Skeletal muscle cell (primary cell): ENCODE results near the gene ACSBG1.
A peak's percentile ranks its signal among the peaks of the same experiment; 100 is the strongest.

ENCODE experiments used
- DNase-seq: peaks from one replicate; pipeline ENCODE4 v3.0.0-alpha.2; 2010; ENCODE audit warnings: low read depth
- H3K4me3 ChIP-seq: 2 replicates; pipeline ENCODE4 v1.5.1; 2011; ENCODE audit warnings: low read depth, mild to moderate bottlenecking, control low read depth, low read length, moderate library complexity

ACSBG1 gene

DNA sequence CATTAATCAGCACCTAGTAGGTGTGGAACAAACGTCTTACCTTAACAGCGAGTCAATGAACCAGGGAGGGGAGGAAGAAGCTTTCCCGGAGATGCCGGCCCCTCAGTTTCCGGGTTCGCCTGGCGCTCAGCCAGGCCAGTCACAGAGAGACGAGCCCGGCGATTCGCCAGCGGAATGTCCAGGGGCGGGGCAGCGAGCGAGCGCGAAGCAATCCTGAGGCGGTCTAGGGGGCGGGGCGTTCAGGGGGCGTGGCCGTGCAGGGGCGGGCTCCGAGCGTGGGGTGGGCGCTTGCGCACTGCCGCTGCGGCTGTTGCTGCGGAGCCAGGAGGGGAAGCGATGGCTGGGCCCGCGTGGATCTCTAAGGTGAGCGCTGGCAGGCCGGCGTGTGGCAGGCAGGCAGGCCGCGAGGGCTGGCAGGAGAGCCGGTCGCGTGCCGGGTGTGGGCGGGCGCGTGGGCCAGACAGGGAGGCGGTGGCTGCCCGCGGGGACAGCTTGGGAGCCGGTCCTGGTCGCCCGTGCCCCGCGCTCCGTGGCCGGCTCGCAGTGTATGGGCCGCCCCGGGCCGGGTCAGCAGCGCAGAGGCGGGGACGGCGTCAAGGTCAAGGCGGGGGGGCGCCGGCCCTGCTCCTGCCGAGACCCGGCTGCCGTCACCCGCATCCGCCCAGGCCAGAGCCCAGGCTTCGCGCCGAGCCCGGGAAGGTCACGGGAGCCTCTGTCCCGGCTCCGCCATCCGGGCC is 85.1 kb downstream of the ACSBG1 start, which contains the start of gene IDH3A:
IDH3A (plus strand) TSS at position 295 of the 737 bp plus-strand sequence; CDS start at position 337, 42 bp downstream.
- peak within 1 kb of the TSS; percentile 76 for H3K4me3 ChIP-seq
- DNase-seq = peak; percentile 79

- no peak for DNase-seq
- peak overlapping the region; percentile 76 for H3K4me3 ChIP-seq
Measured at GRCh38 chr15:78148392-78149067, 85.8 kb downstream of the ACSBG1 start.

- H3K4me3 ChIP-seq = no peak overlapping the region
- DNase-seq = no peak
Measured at GRCh38 chr15:78147566-78147965, 86.8 kb downstream of the ACSBG1 start.

DNA sequence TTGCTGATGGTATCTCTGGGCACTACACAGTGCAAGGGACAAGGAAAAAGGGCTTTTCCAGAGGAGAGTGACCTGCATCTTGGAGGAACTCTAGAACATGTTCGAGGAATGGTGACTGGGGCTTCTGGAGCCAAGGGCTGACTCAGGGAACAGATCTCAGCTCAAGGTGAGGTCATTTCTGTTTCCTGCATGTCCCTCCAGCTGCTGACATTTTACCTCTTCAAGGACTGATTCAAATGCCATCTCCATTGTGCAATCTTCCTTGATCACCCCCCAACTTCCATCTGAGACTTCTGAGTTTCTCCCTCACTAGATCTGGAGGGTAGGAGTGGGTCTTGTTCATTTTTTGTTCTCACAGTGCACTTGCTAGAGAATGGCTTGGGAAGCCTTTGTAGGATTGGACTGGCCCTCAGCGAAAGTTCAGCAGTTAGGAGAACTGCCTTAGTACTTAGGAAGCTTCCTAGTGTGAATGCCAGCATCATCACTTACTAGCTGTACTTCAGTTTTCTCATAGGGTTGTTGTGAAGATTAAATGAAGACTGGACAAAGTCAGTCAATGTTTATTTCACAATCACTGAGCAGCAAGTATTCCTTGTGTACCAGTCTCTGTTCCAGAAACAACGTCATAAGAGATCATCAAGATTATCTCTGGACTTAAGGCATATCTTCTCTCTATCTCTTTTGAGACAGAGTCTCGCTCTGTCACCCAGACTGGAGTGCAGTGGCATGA is 87.8 kb downstream of the ACSBG1 start:
- no peak for DNase-seq
- H3K4me3 ChIP-seq = no peak overlapping the region

DNA sequence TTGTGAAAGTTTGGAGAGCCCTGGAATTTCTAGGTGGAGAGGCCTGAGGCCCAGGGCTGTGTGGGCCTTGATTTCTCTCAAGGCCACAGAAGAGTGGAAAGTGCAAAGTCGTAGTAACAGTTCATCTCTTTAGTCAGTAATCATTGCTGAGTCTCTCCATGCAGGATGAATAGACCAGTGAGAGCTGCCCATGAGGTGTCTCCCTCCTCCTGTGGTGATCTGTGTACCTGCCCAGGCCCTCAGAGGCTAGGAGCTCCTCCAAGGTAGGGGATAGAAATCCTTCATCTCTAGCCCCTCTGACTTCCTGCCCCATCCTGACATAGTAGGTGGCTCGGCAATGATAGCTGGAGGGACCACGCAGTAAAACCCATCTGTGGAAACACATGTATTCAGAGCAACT is 92.0 kb downstream of the ACSBG1 start:
- no peak overlapping the region for H3K4me3 ChIP-seq
- DNase-seq = no peak

- DNase-seq = no peak
- H3K4me3 ChIP-seq = no peak overlapping the region
Measured at GRCh38 chr15:78140292-78140691, 94.1 kb downstream of the ACSBG1 start.

- no peak for DNase-seq
- no peak overlapping the region for H3K4me3 ChIP-seq
Measured at GRCh38 chr15:78139578-78139977, 94.8 kb downstream of the ACSBG1 start.

DNA sequence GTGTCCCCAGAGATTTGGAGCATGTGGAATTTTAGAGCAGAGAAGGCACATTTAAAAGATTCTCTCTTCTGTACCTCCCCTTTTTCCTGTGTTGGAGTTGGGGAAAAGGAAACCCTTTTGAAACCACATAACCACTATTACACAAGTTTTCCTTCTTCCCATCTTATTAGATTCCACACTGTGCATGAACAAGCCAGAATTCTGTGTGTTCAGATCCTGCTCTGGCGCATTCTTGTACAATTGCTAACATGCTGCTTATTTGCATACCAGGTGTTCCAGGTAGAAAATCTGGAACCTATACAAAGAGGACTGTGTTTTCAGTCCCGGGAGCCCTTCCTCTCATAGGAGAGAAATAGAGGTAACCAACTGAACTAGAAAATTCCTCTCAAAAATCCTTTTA is 100.6 kb downstream of the ACSBG1 start:
- DNase-seq = no peak
- no peak overlapping the region for H3K4me3 ChIP-seq

DNA sequence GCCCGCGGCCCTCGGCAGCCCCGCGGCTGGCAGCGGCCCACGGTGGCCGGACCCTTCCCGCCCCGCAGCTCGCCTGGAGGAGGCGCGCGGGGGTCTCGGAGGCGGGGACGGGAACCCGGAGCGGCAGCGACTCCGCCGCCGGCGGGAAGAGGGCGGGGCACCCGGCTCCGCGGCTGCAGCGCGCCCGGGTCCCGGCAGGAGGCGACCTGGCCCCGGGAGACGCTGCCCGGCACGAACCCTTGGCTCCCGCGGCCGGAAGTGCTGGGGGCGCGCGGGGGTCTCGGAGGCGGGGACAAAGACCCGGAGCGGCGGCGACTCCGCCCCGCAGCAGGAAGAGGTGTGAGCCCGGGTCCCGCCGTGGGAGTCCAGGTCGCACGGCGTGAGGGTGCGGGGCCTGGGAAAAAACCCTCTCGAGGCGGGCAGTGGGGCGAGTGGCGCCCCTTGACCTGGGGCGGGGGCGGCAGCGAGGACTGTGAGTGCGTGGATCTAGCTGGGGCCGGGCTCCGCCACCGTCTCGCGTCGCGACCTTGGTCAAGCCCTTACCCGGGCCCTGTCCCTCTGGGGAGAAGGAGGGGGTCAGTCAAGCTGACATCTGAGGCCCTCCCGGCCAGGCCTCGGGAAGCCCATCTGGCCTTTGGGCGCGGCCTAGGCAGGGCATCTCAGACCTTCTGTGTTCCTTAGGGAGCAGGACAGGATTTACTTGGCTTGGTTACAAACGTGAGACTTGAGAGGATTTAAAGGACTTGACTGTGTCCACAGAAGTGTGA is 102.9 kb downstream of the ACSBG1 start, which contains the start of gene CIB2:
CIB2 (minus strand) TSS at position 151 of the 767 bp plus-strand sequence. CDS start 230 bp downstream, outside the sequence.
- peak within 1 kb of the TSS; percentile 68 for H3K4me3 ChIP-seq
- DNase-seq = peak; percentile 8

DNA sequence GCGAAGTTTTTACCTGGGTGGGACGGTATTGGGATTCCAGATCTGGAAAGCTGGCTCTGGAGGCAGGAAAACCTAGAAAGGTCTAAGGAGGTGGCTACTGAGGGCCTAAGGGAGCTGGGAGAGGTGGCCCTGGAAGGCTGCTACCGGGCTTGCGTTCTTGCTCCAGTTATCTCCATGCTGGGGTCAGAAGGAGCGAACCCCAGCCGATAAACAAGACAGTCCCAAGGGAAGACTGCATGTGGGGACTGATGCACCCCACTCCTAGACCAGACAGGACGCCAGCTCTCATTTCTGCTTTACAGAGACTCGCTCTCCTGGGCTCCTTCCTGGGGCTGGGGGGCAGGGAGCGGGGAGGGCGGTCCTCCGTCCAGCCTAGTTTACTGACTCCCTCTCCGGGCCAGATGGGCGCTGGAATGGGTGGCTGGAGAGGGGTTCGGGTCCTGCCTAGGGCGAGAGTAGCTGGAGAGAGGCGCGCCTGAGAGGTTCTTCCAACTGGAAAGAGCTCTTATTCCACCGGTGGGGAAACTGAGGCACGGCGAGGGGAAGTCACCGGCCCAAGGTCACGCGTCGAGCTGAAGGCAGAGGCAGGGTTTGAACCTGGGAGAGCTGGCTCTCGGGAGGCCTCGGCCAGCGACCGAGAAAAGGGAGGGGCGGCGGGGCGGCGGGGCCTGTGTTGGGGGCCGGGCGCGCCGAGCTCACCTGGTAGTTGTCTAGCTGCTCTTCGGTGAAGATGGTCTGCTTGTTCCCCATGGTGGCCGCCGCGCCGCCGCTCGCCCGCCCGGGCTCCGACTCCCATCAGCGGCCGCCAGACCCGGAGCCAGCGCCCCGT is 103.7 kb downstream of the ACSBG1 start:
- no peak for DNase-seq
- H3K4me3 ChIP-seq = peak overlapping the region; percentile 68

- no peak for DNase-seq
- H3K4me3 ChIP-seq = no peak overlapping the region
Measured at GRCh38 chr15:78129751-78130287, 104.5 kb downstream of the ACSBG1 start.

DNA sequence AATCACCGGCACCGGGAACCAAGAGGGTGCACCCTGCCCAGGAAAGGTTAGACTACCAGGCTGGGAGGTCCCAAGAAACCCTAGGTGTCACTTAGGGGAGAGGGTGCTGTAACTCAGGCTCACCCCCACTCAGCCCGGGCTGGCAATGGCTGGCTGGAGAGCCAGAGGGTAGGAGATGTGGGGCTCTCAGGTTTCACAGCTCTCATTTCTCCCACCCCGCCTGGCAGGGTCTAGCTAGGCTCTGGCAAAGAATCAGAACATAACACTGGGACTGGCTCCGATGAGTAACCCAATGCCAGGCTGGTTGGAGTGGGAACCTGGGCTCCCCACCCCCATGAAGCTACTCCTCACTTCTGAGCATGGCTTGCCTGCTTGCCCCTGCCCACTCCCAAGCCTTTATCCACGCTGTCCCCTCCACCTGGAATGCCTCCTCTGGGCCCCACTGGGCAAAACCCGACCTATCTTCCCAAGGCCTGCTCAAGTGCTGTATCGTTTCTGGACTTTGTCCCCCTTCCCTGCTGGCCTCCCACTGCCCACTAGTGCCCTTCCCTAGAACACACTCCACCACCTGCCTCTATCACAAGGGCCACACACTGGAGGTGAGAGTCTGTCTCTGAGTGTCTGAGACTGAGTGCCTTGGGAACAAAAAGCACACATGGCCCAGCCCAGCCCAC is 105.2 kb downstream of the ACSBG1 start:
- no peak for DNase-seq
- H3K4me3 ChIP-seq = no peak overlapping the region

DNA sequence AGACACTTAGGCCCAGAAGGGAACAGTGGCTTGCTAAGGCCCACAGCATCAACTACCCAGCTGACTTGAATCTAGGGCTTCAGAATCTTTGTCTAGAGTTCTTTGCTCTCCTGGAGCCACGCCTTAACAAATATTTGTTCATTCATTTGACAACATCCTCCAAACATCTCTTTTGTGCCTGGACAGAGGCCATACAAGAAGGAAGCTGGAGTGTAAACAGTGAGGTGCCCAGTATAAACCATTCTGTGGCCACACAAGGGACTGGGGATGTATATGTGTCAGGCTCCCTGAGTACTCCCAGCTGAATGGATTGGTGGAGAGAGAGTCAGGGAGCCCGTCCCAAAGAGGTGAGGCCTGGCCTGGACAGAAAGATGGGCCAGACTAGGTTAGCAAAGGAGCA is 106.5 kb downstream of the ACSBG1 start:
- no peak overlapping the region for H3K4me3 ChIP-seq
- no peak for DNase-seq

DNA sequence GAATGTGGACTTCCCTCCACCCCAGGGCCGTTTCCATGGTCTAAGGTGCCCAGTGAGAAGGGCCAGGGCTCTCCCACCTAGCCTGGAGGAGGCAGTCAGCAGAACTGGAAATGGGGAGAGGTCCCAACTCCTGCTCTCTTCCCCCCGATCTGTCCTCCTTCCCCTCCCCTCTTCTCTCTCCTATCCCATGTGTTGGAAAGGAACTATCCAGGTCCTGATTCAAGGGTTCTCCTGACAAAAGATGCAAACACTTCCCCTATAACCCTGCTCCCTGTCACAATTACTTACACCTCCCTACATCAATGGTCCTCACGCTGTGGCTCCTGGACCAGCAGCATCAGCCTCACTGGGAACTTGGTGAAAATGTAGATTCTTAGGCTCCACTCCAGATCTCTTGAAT is 109.1 kb downstream of the ACSBG1 start:
- no peak overlapping the region for H3K4me3 ChIP-seq
- no peak for DNase-seq

DNA sequence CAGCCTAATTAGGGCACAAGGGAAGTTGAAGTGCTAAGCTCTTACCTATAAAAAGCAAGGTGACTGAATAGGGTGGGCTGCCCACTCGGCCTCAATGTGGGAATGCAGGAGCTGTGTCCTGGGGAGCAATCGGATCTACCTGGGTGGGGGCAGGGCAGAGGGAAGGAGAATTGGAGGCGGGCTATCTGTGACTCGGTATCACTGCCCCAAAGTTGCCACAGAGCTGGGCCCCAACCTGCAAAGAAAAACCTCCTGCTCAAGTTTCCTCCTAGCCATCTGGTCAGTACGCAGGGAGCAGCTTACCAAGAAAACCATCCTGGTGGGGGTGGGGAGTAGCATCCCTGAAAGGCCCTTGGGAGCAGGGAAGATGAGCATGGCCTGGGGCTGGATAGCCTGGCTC is 113.8 kb downstream of the ACSBG1 start:
- DNase-seq = no peak
- H3K4me3 ChIP-seq = no peak overlapping the region
